Measurements from ENCODE around the gene SNAP25. TPM values are rescaled to one million over a fixed set of nuclear protein-coding genes. Genes with fewer than 3 reads are reported as not detected.

Gene SNAP25
- total and polyA plus RNA-seq, 2 donors (not counting 1 experiment from before 2014, with no cell fraction given), result 0.27 TPM; not detected in 1

DNA sequence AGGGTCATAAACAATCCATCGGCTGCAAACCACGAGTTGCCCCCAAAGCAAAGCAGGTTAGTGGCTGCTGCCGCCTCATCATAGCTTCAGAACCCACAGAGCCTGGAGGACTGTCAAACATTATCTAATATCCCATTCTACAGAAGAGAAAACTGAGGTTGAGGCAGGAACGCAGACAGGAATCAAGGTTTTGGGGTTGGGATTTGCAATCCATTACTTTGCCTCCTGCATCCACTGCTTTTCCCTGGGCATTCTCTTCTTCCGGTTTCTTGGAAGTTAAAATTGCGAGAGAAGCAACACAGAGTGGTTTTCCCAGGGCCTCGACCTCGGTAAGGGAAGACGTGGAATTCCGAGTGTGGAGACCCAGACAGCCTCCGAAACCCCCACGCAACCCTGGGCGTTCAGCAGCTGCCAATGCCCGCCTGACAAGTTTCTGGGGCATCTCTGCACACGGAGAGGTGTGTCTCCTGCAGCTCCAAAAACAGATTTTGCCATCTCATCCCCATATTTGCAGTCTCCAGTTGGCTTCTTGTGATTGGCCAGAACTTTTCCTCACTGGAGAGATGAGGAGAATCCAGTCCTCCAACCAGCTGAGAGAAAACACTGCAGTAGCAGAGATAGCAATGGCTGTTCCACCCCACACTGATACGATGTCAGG lies 45.5 kb upstream of the SNAP25 start:
- Histone ChIP-seq H3K4me1 (ENCODE audit: control insufficient read depth in 2 of 2, insufficient read depth in 2 of 2, low read length in 2 of 2) (peaks cover 0 to 5% of the 10 kb centered on the region in 2 donors), H3K36me3 (replicated peaks in 1 of 2; ENCODE audit: control extremely low read depth in 1 of 2, control insufficient read depth in 1 of 2, extremely low read depth in 1 of 2, insufficient read depth in 2 of 2, low read length in 1 of 2) (no peaks in the 10 kb centered on the region), H3K27ac (ENCODE audit: low read length in 2 of 2) (no peak overlapping the region), H3K9ac (ENCODE audit: low read length) (no peak overlapping the region), H4K20me1 (ENCODE audit: control insufficient read depth, insufficient read depth, low read length, poor library complexity, severe bottlenecking) (no peaks in the 10 kb centered on the region), H2AFZ (ENCODE audit: insufficient read depth, low read depth, low read length, poor library complexity, severe bottlenecking) (no peak overlapping the region), H3K9me3 (ENCODE audit: control extremely low read depth in 1 of 3, control insufficient read depth in 2 of 3, insufficient read depth in 1 of 3, low read length in 2 of 3) (peaks cover 0 to 11% (median 2%) of the 10 kb centered on the region in 3 donors), H3K4me2 (replicated peaks; ENCODE audit: low read depth, low read length, poor library complexity, severe bottlenecking) (no peak overlapping the region), H3K27me3 (replicated peaks in 1 of 4; ENCODE audit: control extremely low read depth in 1 of 4, control insufficient read depth in 3 of 4, insufficient read depth in 4 of 4, low read length in 3 of 4) (peaks cover 0 to 26% (median 9%) of the 10 kb centered on the region in 4 experiments), H3K4me3 (ENCODE audit: control extremely low read depth in 1 of 5, extremely low read depth in 1 of 5, insufficient read depth in 1 of 5, low read depth in 2 of 5, low read length in 4 of 5) (no peak overlapping the region), H3K79me2 (ENCODE audit: control insufficient read depth, insufficient read depth, low read length) (no peaks in the 10 kb centered on the region)
- WGBS (ENCODE audit: insufficient coverage), result 95% methylated on average over 12 of the region's 16 CpGs
- ChIA-PET POLR2A (no interaction called here), CTCF (no interaction called here)
- Mint-ChIP-seq H3K4me3 (no peak overlapping the region), H3K9me3 (ENCODE audit: insufficient read depth) (peaks cover 3% of the 10 kb centered on the region), H3K27ac (no peak overlapping the region), H3K27me3 (peaks cover 27% of the 10 kb centered on the region), H3K4me1 (peaks cover 9% of the 10 kb centered on the region)
- DNase-seq (no peak), ATAC-seq (ENCODE audit: low read depth) (no peak)
- TF ChIP-seq CTCF (IDR thresholded peaks at IDR 0.05) (no peak), EZH2 (IDR thresholded peaks at IDR 0.05; ENCODE audit: borderline replicate concordance, insufficient read depth, low read depth, low read length, poor library complexity, severe bottlenecking) (no peak)
- intact Hi-C loops (cut with micrococcal nuclease), result no loop called here

GRCh38 chr20:10174400-10174799 lies 44.2 kb upstream of the SNAP25 start:
- Histone ChIP-seq H3K27me3 (replicated peaks in 1 of 4; ENCODE audit: control extremely low read depth in 1 of 4, control insufficient read depth in 3 of 4, insufficient read depth in 4 of 4, low read length in 3 of 4) (peaks cover 0 to 26% (median 9%) of the 10 kb centered on the region in 4 experiments), H3K36me3 (replicated peaks in 1 of 2; ENCODE audit: control extremely low read depth in 1 of 2, control insufficient read depth in 1 of 2, extremely low read depth in 1 of 2, insufficient read depth in 2 of 2, low read length in 1 of 2) (no peaks in the 10 kb centered on the region), H4K20me1 (ENCODE audit: control insufficient read depth, insufficient read depth, low read length, poor library complexity, severe bottlenecking) (no peaks in the 10 kb centered on the region), H3K9me3 (ENCODE audit: control extremely low read depth in 1 of 3, control insufficient read depth in 2 of 3, insufficient read depth in 1 of 3, low read length in 2 of 3) (peaks cover 0 to 11% (median 0%) of the 10 kb centered on the region in 3 donors), H3K4me3 (ENCODE audit: control extremely low read depth in 1 of 5, extremely low read depth in 1 of 5, insufficient read depth in 1 of 5, low read depth in 2 of 5, low read length in 4 of 5) (no peak overlapping the region), H2AFZ (ENCODE audit: insufficient read depth, low read depth, low read length, poor library complexity, severe bottlenecking) (no peak overlapping the region), H3K4me2 (replicated peaks; ENCODE audit: low read depth, low read length, poor library complexity, severe bottlenecking) (no peak overlapping the region), H3K79me2 (ENCODE audit: control insufficient read depth, insufficient read depth, low read length) (no peaks in the 10 kb centered on the region), H3K4me1 (ENCODE audit: control insufficient read depth in 2 of 2, insufficient read depth in 2 of 2, low read length in 2 of 2) (peaks cover 0 to 5% of the 10 kb centered on the region in 2 donors), H3K27ac (ENCODE audit: low read length in 2 of 2) (no peak overlapping the region), H3K9ac (ENCODE audit: low read length) (no peak overlapping the region)
- POLR2A ChIA-PET, result no interaction called here
- H3K9me3 Mint-ChIP-seq (ENCODE audit: insufficient read depth), result no peaks in the 10 kb centered on the region
- intact Hi-C loops (cut with micrococcal nuclease), result no loop called here
- DNase-seq, result no peak
- CTCF ChIA-PET, result no interaction called here
- H3K27me3 Mint-ChIP-seq, result peaks cover 27% of the 10 kb centered on the region
- TF ChIP-seq CTCF (IDR thresholded peaks at IDR 0.05), result no peak
- no peak for TF ChIP-seq EZH2 (IDR thresholded peaks at IDR 0.05; ENCODE audit: borderline replicate concordance, insufficient read depth, low read depth, low read length, poor library complexity, severe bottlenecking)
- no peak for ATAC-seq (ENCODE audit: low read depth)
- H3K27ac Mint-ChIP-seq, result no peak overlapping the region
- no CpG with 5 or more reads among the region's 1 CpG for WGBS (ENCODE audit: insufficient coverage)
- H3K4me1 Mint-ChIP-seq, result peaks cover 9% of the 10 kb centered on the region
- no peak overlapping the region for H3K4me3 Mint-ChIP-seq

Data from B cell (primary cell).